ENCODE measurements around the gene EPN2. TPM values are rescaled to one million over a fixed set of nuclear protein-coding genes. Genes with fewer than 3 reads are reported as not detected.

EPN2 gene
- total and polyA plus RNA-seq, 2 donors (not counting 1 experiment from before 2014, with no cell fraction given): 23.8 to 36.0 TPM

- Histone ChIP-seq H2AFZ (ENCODE audit: low read length) (no peak overlapping the region), H3K4me2 (ENCODE audit: extremely low read depth, insufficient read depth, low read length) (no peak overlapping the region), H3K4me3 (replicated peaks in 1 of 4; ENCODE audit: control extremely low read depth in 1 of 4, insufficient read depth in 1 of 4, low read depth in 3 of 4, low read length in 4 of 4) (no peak overlapping the region), H3K9me3 (ENCODE audit: control insufficient read depth, insufficient read depth, low read depth, low read length) (no peaks in the 10 kb centered on the region), H3K27ac (ENCODE audit: insufficient read depth, low read length) (peak overlapping the region; percentile 82), H3K27me3 (ENCODE audit: control insufficient read depth, insufficient read depth, low read length) (no peaks in the 10 kb centered on the region), H3K36me3 (ENCODE audit: control insufficient read depth, insufficient read depth, low read length) (no peaks in the 10 kb centered on the region), H3K79me2 (ENCODE audit: control insufficient read depth, insufficient read depth, low read length) (peaks cover 46% of the 10 kb centered on the region), H3K4me1 (ENCODE audit: control insufficient read depth, extremely low read depth, insufficient read depth, low read length) (peaks cover 21% of the 10 kb centered on the region), H4K20me1 (ENCODE audit: control insufficient read depth, extremely low read depth, insufficient read depth, low read length) (peaks cover under 1% of the 10 kb centered on the region), H3K9ac (ENCODE audit: insufficient read depth, low read length) (no peak overlapping the region)
- TF ChIP-seq EZH2 (IDR thresholded peaks at IDR 0.05; ENCODE audit: low read length, missing control alignments) (no peak), CTCF (conservative IDR thresholded peaks at IDR 0.05 in 1 of 2, IDR thresholded peaks at IDR 0.05 in 1 of 2; ENCODE audit: low read depth in 1 of 2, low read length in 2 of 2) (no peak)
- peak in 1 of 2 donors; percentile 70 for DNase-seq (ENCODE audit: low read depth in 2 of 2)
Observed at GRCh38 chr17:19262650-19263631, 25.8 kb downstream of the EPN2 start.

GRCh38 chr17:19263641-19264051 lies 26.5 kb downstream of the EPN2 start:
- Histone ChIP-seq H3K4me2 (ENCODE audit: extremely low read depth, insufficient read depth, low read length) (peak overlapping the region; percentile 21), H3K27ac (ENCODE audit: insufficient read depth, low read length) (peak overlapping the region; percentile 82), H3K4me3 (replicated peaks in 1 of 4; ENCODE audit: control extremely low read depth in 1 of 4, insufficient read depth in 1 of 4, low read depth in 3 of 4, low read length in 4 of 4) (no peak overlapping the region), H3K79me2 (ENCODE audit: control insufficient read depth, insufficient read depth, low read length) (peaks cover 45% of the 10 kb centered on the region), H4K20me1 (ENCODE audit: control insufficient read depth, extremely low read depth, insufficient read depth, low read length) (peaks cover 6% of the 10 kb centered on the region), H2AFZ (ENCODE audit: low read length) (no peak overlapping the region), H3K36me3 (ENCODE audit: control insufficient read depth, insufficient read depth, low read length) (no peaks in the 10 kb centered on the region), H3K27me3 (ENCODE audit: control insufficient read depth, insufficient read depth, low read length) (no peaks in the 10 kb centered on the region), H3K9ac (ENCODE audit: insufficient read depth, low read length) (no peak overlapping the region), H3K9me3 (ENCODE audit: control insufficient read depth, insufficient read depth, low read depth, low read length) (no peaks in the 10 kb centered on the region), H3K4me1 (ENCODE audit: control insufficient read depth, extremely low read depth, insufficient read depth, low read length) (peaks cover 21% of the 10 kb centered on the region)
- peak; percentile 59 to 70 for DNase-seq (ENCODE audit: low read depth in 2 of 2)
- TF ChIP-seq EZH2 (IDR thresholded peaks at IDR 0.05; ENCODE audit: low read length, missing control alignments): no peak
- TF ChIP-seq CTCF (conservative IDR thresholded peaks at IDR 0.05 in 1 of 2, IDR thresholded peaks at IDR 0.05 in 1 of 2; ENCODE audit: low read depth in 1 of 2, low read length in 2 of 2): no peak

GRCh38 chr17:19264268-19264667 lies 27.1 kb downstream of the EPN2 start:
- TF ChIP-seq EZH2 (IDR thresholded peaks at IDR 0.05; ENCODE audit: low read length, missing control alignments) (no peak), CTCF (conservative IDR thresholded peaks at IDR 0.05 in 1 of 2, IDR thresholded peaks at IDR 0.05 in 1 of 2; ENCODE audit: low read depth in 1 of 2, low read length in 2 of 2) (no peak)
- Histone ChIP-seq H3K79me2 (ENCODE audit: control insufficient read depth, insufficient read depth, low read length) (peaks cover 44% of the 10 kb centered on the region), H3K27ac (ENCODE audit: insufficient read depth, low read length) (no peak overlapping the region), H3K4me2 (ENCODE audit: extremely low read depth, insufficient read depth, low read length) (peak overlapping the region; percentile 21), H3K4me1 (ENCODE audit: control insufficient read depth, extremely low read depth, insufficient read depth, low read length) (peaks cover 21% of the 10 kb centered on the region), H3K36me3 (ENCODE audit: control insufficient read depth, insufficient read depth, low read length) (no peaks in the 10 kb centered on the region), H3K4me3 (replicated peaks in 1 of 4; ENCODE audit: control extremely low read depth in 1 of 4, insufficient read depth in 1 of 4, low read depth in 3 of 4, low read length in 4 of 4) (no peak overlapping the region), H2AFZ (ENCODE audit: low read length) (no peak overlapping the region), H3K9ac (ENCODE audit: insufficient read depth, low read length) (no peak overlapping the region), H3K27me3 (ENCODE audit: control insufficient read depth, insufficient read depth, low read length) (no peaks in the 10 kb centered on the region), H4K20me1 (ENCODE audit: control insufficient read depth, extremely low read depth, insufficient read depth, low read length) (peaks cover 7% of the 10 kb centered on the region), H3K9me3 (ENCODE audit: control insufficient read depth, insufficient read depth, low read depth, low read length) (no peaks in the 10 kb centered on the region)
- DNase-seq (ENCODE audit: low read depth in 2 of 2): no peak
